ENCODE data around the gene JAKMIP3.

Gene JAKMIP3

GRCh38 chr10:132065491-132066105, at the start of gene JAKMIP3:
JAKMIP3 (plus strand) TSS chr10:132065946; CDS start chr10:132104809, 38,863 bp downstream.
- TF ChIP-seq CTCF (conservative IDR thresholded peaks at IDR 0.05): no peak
- peak within 1 kb of the TSS; percentile 67 for H3K27ac ChIP-seq

- TF ChIP-seq CTCF (conservative IDR thresholded peaks at IDR 0.05): no peak
- no peak overlapping the region for H3K27ac ChIP-seq
Observed at GRCh38 chr10:132016514-132016913, 49.2 kb upstream of the JAKMIP3 start.

GRCh38 chr10:132018446-132018845, 47.3 kb upstream of the JAKMIP3 start:
- no peak for TF ChIP-seq CTCF (conservative IDR thresholded peaks at IDR 0.05)
- no peak overlapping the region for H3K27ac ChIP-seq

GRCh38 chr10:132019366-132019765, 46.4 kb upstream of the JAKMIP3 start:
- no peak overlapping the region for H3K27ac ChIP-seq
- TF ChIP-seq CTCF (conservative IDR thresholded peaks at IDR 0.05): no peak

- H3K27ac ChIP-seq: no peak overlapping the region
- TF ChIP-seq CTCF (conservative IDR thresholded peaks at IDR 0.05): no peak
Observed at GRCh38 chr10:132020456-132020855, 45.3 kb upstream of the JAKMIP3 start.

- no peak for TF ChIP-seq CTCF (conservative IDR thresholded peaks at IDR 0.05)
- H3K27ac ChIP-seq: no peak overlapping the region
Observed at GRCh38 chr10:132021046-132021445, 44.7 kb upstream of the JAKMIP3 start.

- H3K27ac ChIP-seq: no peak overlapping the region
Observed at GRCh38 chr10:132021504-132022143, 44.1 kb upstream of the JAKMIP3 start.

More at GRCh38 chr10:132021504-132022143, 44.1 kb upstream of the JAKMIP3 start:
- TF ChIP-seq CTCF (conservative IDR thresholded peaks at IDR 0.05): no peak
